K562 (cell line): Measurements from ENCODE around the gene BMF. TPM values are rescaled to one million over a fixed set of nuclear protein-coding genes. Genes with fewer than 3 reads are reported as not detected.

Experiments used
- BRD9 ChIP-seq: fragments of 450-650 bp; IDR thresholded peaks from 2 replicates; pipeline ENCODE4 v1.6.1; 2018; ENCODE audit warnings: low read depth; ENCODE audit not compliant: partially characterized antibody
- C11orf30 ChIP-seq: fragments of 450-650 bp; IDR thresholded peaks from 2 replicates; pipeline ENCODE4 v1.6.1; 2016; ENCODE audit warnings: low read depth, mild to moderate bottlenecking
- CREBBP ChIP-seq: IDR thresholded peaks from one replicate; pipeline ENCODE4 v1.6.1; 2012; ENCODE audit warnings: low read depth, mild to moderate bottlenecking, control low read depth, inconsistent platforms, low read length
- KDM1A ChIP-seq, 2 experiments: fragments of 450-650 bp; IDR thresholded peaks; 2 replicates each; pipeline ENCODE4 v1.6.1; 2016; ENCODE audit warnings: mild to moderate bottlenecking in 2 of 2
- MCM5 ChIP-seq: fragments of 450-650 bp; IDR thresholded peaks from 2 replicates; pipeline ENCODE4 v1.6.1; 2016; ENCODE audit warnings: low read depth
- NBN ChIP-seq: fragments of 450-650 bp; IDR thresholded peaks from 2 replicates; pipeline ENCODE4 v1.6.1; 2016; ENCODE audit warnings: low read depth, mild to moderate bottlenecking
- PTTG1 ChIP-seq: fragments of 450-650 bp; IDR thresholded peaks from 2 replicates; pipeline ENCODE4 v1.6.1; 2016; ENCODE audit warnings: low read depth, mild to moderate bottlenecking, missing genetic modification characterization, missing compliant biosample characterization
- ZNF3 ChIP-seq: fragments of 250-450 bp; sonication (Bioruptor Pico); IDR thresholded peaks from 2 replicates; pipeline ENCODE4 v1.5.0; 2021; ENCODE audit warnings: mild to moderate bottlenecking, moderate library complexity
- polyA plus RNA-seq, 8 experiments: library from polyadenylated mRNA; depleted of rRNA in 4 of 8; stranded (reverse) in 5 of 8; unstranded in 3 of 8; fragments of >200 nt; fragmentation: Nextera tagmentation in 2 of 8; fragmentation: Illumina TruSeq in 1 of 8; extraction: Ambion mirVana in 2 of 8; extraction: Trizol in 1 of 8; gene quantifications; 2 replicates each; pipeline versions ENCODE4 v1.2.1 to v1.2.3, GENCODE V29; 2011 to 2014; ENCODE audit warnings: inconsistent platforms in 1 of 8, missing spikeins in 1 of 8
- total RNA-seq, 7 experiments: library from RNA; depleted of rRNA in 6 of 7; stranded (reverse); fragments of >200 nt in 6 of 7; fragmentation: Illumina TruSeq in 2 of 7; extraction: Trizol in 2 of 7; gene quantifications; 2 replicates each; pipeline versions ENCODE4 v1.2.1 to v1.2.3, GENCODE V29; 2011 to 2021; ENCODE audit warnings: low replicate concordance in 1 of 7
- TF ChIP-seq, protein P1 (sequence below): fragments of 250-450 bp; sonication (Bioruptor Pico); IDR thresholded peaks from 2 replicates; pipeline ENCODE4 v1.5.0; 2020; ENCODE audit warnings: mild to moderate bottlenecking, borderline replicate concordance
- TF ChIP-seq, protein P2 (sequence below): fragments of 450-650 bp; formaldehyde crosslinking; IDR thresholded peaks from 2 replicates; pipeline ENCODE4 v1.4.0; 2022; ENCODE audit warnings: missing genetic modification characterization
- TF ChIP-seq, protein P3 (sequence below): sonication (generic); formaldehyde crosslinking; IDR thresholded peaks from 2 replicates; pipeline ENCODE4 v1.8.0; 2022; ENCODE audit warnings: missing genetic modification reagents, mild to moderate bottlenecking, borderline replicate concordance
- TF ChIP-seq, protein P4 (sequence below), 2 experiments: fragments of 450-650 bp; IDR thresholded peaks; 2 replicates each; pipeline ENCODE4 v1.6.1; 2016; ENCODE audit warnings: mild to moderate bottlenecking in 2 of 2, borderline replicate concordance in 1 of 2, low read depth in 1 of 2, moderate library complexity in 1 of 2
- TF ChIP-seq, protein P5 (sequence below): conservative IDR thresholded peaks from 2 replicates; pipeline ENCODE4 v1.6.1; 2011; ENCODE audit warnings: low read depth, mild to moderate bottlenecking, low read length; ENCODE audit not compliant: control insufficient read depth

Gene BMF
- total and polyA plus RNA-seq, 9 of the 15 experiments (the other 6 are each of a cell fraction or from before 2014, with no cell fraction given): 0.25 to 0.91 (median 0.59) TPM; not detected in 2

DNA sequence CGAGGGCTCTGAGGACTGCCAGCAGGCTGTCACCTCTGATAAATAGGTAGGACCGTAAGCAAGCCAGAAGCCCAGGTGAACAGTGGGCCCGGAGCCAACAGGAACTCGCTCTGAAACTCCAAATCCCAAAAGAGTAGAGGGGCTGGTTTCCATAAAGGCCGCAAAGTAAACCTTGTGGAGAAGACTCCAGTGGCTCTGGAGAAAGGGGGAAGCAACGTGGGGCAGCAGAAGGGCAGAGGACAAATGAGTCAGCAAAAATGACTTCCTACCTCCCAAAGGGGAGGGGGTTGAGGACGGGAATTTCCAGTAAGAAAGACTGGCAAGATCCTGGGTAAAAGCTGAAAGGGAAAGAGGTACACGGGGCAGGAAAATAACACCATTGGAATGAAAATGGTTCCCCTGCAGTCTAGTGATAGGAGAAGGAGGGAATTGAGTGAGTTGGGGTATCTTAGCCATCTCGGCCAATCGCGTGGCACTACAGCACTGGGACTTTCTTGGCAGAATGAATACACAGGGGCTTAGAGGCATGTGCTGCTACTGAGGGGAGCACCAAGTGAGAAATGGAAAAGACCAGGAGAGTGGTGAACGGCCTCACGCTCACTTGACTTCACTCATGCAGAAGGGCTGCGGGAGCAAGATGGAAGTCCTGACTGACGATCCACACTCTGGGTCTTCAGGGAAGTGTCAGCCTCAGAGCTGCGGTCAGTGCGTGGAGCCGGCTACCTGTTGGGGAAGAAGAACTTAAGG lies 33.2 kb downstream of the BMF start (continued):
- TF ChIP-seq, protein P1, sequence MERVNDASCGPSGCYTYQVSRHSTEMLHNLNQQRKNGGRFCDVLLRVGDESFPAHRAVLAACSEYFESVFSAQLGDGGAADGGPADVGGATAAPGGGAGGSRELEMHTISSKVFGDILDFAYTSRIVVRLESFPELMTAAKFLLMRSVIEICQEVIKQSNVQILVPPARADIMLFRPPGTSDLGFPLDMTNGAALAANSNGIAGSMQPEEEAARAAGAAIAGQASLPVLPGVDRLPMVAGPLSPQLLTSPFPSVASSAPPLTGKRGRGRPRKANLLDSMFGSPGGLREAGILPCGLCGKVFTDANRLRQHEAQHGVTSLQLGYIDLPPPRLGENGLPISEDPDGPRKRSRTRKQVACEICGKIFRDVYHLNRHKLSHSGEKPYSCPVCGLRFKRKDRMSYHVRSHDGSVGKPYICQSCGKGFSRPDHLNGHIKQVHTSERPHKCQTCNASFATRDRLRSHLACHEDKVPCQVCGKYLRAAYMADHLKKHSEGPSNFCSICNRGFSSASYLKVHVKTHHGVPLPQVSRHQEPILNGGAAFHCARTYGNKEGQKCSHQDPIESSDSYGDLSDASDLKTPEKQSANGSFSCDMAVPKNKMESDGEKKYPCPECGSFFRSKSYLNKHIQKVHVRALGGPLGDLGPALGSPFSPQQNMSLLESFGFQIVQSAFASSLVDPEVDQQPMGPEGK (CRISPR knock-in tag): no peak
- TF ChIP-seq C11orf30 (peak; percentile 98), CREBBP (no peak), BRD9 (no peak), KDM1A (IDR thresholded peaks at IDR 0.05) (no peak), ZNF3 (no peak), PTTG1 (peak; percentile 45), MCM5 (no peak), NBN (0 out of 2 replicates have a peak, but pooled peaks have one; percentile 33)
- TF ChIP-seq, protein P2, sequence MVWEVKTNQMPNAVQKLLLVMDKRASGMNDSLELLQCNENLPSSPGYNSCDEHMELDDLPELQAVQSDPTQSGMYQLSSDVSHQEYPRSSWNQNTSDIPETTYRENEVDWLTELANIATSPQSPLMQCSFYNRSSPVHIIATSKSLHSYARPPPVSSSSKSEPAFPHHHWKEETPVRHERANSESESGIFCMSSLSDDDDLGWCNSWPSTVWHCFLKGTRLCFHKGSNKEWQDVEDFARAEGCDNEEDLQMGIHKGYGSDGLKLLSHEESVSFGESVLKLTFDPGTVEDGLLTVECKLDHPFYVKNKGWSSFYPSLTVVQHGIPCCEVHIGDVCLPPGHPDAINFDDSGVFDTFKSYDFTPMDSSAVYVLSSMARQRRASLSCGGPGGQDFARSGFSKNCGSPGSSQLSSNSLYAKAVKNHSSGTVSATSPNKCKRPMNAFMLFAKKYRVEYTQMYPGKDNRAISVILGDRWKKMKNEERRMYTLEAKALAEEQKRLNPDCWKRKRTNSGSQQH (CRISPR knock-in tag): no peak
- TF ChIP-seq, protein P3, sequence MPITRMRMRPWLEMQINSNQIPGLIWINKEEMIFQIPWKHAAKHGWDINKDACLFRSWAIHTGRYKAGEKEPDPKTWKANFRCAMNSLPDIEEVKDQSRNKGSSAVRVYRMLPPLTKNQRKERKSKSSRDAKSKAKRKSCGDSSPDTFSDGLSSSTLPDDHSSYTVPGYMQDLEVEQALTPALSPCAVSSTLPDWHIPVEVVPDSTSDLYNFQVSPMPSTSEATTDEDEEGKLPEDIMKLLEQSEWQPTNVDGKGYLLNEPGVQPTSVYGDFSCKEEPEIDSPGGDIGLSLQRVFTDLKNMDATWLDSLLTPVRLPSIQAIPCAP (CRISPR knock-in tag): no peak
- TF ChIP-seq, protein P4, sequence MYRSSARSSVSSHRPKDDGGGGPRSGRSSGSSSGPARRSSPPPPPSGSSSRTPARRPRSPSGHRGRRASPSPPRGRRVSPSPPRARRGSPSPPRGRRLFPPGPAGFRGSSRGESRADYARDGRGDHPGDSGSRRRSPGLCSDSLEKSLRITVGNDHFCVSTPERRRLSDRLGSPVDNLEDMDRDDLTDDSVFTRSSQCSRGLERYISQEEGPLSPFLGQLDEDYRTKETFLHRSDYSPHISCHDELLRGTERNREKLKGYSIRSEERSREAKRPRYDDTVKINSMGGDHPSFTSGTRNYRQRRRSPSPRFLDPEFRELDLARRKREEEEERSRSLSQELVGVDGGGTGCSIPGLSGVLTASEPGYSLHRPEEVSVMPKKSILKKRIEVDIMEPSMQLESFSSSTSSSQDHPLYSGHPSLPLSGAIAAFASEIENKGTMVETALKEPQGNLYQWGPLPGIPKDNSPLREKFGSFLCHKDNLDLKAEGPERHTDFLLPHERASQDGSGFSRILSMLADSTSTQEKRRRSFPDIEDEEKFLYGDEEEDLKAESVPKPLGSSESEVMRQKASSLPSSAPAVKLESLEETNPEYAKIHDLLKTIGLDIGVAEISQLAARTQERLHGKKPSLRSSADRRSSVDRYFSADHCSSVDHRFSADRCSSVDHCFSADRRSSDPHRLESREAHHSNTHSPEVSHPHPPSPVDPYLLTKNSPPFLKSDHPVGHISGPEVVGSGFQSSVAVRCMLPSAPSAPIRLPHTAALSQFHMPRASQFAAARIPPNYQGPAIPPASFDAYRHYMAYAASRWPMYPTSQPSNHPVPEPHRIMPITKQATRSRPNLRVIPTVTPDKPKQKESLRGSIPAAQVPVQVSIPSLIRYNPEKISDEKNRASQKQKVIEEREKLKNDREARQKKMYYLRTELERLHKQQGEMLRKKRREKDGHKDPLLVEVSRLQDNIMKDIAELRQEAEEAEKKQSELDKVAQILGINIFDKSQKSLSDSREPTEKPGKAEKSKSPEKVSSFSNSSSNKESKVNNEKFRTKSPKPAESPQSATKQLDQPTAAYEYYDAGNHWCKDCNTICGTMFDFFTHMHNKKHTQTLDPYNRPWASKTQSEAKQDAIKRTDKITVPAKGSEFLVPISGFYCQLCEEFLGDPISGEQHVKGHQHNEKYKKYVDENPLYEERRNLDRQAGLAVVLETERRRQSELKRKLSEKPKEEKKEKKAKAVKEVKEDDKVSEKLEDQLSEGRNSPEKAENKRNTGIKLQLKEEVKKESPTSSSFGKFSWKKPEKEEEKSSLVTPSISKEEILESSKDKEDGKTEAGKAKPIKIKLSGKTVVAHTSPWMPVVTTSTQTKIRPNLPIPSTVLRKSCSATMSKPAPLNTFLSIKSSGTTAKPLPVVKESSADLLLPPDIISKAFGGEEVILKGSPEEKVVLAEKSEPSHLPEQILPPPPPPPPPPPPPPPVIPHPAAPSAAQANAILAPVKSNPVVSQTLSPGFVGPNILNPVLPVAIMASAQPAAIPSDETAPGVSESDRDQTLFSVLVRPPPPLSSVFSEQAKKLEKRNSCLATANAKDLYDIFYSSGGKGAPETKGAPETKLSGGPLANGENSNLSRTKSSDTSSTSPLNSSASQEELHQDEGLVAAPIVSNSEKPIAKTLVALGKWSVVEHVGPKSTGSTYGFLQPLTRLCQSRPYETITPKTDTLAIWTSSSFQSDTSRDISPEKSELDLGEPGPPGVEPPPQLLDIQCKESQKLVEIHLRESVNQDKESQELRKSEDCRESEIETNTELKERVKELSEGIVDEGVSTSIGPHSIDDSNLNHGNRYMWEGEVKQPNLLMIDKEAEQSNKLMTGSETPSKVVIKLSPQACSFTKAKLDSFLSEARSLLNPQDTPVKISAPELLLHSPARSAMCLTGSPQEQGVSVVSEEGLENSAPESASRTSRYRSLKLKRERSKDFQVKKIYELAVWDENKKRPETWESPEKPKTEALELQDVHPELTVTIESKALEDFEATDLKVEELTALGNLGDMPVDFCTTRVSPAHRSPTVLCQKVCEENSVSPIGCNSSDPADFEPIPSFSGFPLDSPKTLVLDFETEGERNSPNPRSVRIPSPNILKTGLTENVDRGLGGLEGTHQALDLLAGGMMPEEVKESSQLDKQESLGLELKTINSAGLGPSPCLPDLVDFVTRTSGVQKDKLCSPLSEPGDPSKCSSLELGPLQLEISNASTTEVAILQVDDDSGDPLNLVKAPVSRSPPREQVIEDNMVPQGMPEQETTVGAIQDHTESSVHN (IDR thresholded peaks at IDR 0.05; ENCODE audit: borderline replicate concordance in 1 of 2, low read depth in 1 of 2): no peak
- TF ChIP-seq, protein P5, sequence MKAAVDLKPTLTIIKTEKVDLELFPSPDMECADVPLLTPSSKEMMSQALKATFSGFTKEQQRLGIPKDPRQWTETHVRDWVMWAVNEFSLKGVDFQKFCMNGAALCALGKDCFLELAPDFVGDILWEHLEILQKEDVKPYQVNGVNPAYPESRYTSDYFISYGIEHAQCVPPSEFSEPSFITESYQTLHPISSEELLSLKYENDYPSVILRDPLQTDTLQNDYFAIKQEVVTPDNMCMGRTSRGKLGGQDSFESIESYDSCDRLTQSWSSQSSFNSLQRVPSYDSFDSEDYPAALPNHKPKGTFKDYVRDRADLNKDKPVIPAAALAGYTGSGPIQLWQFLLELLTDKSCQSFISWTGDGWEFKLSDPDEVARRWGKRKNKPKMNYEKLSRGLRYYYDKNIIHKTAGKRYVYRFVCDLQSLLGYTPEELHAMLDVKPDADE: no peak
